ENCODE results near the gene PDCD7.

The PDCD7 gene

GRCh38 chr15:65072617-65073016 lies 61.0 kb downstream of the PDCD7 start:
- no peak for DNase-seq (ENCODE audit: low read depth)

GRCh38 chr15:65072027-65072426 lies 61.6 kb downstream of the PDCD7 start:
- no peak for DNase-seq (ENCODE audit: low read depth)

DNA sequence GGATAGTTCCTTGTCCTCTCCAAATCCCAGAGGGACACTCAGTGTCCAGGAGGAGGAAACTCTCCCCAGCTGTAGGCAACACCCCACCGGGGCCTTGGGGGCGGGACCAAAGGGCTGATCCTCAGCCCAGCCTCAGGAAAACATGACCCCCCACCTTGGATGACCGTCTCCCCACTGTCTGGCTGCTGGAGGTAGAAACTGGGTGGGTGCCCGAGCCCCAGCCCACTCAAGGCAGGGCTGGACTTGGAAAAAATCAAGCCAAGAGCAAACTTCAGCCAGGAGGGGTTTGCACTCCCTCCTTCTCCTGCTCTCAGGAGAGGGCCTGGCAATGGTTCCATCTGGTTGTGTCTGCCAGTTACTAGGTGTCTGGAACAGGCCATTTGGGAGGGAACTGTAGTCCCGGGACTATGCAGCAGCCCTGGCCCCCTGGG lies 62.2 kb downstream of the PDCD7 start:
- DNase-seq (ENCODE audit: low read depth): no peak

DNA sequence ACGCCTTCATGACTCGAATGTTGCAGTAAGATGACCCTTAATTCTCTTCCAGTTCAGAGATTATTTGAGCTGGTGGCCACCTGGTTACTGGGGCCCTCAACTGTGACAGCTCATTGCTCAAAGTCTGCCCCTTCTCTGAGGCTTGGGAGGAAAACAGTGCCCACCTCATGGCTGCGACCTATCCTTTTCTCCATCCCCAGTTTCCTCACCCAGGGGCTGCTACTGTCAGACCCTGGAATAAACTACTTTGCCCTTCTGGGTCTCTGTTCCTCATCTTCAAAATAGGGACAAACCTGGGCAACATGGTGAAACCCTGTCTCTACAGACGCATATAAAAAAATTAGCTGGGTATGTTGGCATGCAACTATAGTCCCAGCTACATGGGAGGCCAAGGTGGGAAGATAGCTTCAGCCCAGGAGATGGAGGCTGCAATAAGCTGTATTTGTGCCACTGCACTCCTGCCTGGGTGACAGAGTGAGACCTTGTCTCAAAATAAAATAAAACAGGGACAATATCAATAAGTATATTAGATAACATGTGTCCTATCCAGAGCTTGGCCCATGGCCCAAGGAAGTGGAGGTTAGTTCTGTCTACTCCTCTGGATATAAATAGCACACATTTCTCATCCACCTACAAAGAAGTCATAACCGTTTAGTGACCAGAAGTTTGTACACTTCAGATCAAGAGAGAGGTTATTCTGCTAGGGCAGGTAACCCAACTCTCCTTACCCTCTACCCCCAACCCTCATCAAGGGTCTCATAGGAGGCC lies 63.6 kb downstream of the PDCD7 start:
- no peak for DNase-seq (ENCODE audit: low read depth)

- no peak for DNase-seq (ENCODE audit: low read depth)
Measured at GRCh38 chr15:65069179-65069578, 64.4 kb downstream of the PDCD7 start.

GRCh38 chr15:65068403-65068788 lies 65.2 kb downstream of the PDCD7 start:
- DNase-seq (ENCODE audit: low read depth): no peak

DNA sequence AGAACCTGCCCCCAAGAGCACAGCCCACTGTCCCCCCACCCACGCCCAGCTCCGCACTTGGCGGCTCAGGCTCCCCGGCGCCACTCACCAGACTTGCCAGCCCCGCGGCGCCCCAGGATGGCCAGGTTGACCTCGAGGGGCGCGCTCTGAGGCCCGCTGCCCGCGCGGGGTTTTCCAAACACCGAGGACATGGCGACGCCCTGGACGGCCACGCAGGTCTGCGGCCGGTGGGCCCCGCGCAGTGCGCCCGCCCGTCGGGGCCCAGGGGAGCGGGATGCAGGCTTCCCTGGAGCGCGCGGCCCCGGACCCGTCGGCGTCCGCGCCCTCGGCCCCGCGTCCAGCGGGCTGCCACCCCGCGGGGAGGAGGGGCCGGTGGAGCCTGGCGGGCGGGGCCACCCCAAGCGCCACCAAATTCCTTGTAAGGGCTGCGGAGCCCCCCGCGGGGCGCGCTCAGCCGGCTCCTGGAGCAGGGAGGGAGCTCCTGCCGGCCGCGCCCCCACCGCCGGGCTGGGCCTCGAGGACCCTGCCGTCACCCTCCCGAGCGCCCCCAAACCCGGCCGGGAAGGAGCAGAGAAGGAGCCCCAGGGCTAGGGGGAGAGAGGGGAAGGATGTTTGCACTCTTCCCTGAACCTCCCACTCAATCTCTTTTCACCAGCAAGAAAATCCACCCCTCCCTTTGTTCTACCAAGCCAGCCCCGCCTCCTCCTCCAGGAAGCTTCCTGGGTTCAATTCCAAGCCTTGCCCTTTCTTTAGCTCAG lies 65.8 kb downstream of the PDCD7 start, which contains the start of gene RASL12:
Gene RASL12 (minus strand): TSS at position 347 of the 758 bp plus-strand sequence. CDS start 156 bp downstream, at position 191.
- DNase-seq (ENCODE audit: low read depth): no peak

Data from HS-5 (cell line).